Mammary epithelial cell (primary cell): ENCODE results near the gene ATP2A3.

Experiments used
- EZH2 ChIP-seq: IDR thresholded peaks from 2 replicates; pipeline ENCODE4 v1.6.1; 2012; ENCODE audit warnings: low read length, inconsistent platforms, borderline replicate concordance
- TF ChIP-seq, protein P1 (sequence below), 2 donors: IDR thresholded peaks in 1 of 2; conservative IDR thresholded peaks in 1 of 2; 2 replicates each; pipeline ENCODE4 v1.5.1; 2011 to 2012; ENCODE audit warnings: inconsistent platforms in 2 of 2, low read length in 2 of 2, mild to moderate bottlenecking in 2 of 2, control low read depth in 1 of 2, low read depth in 1 of 2; ENCODE audit not compliant: insufficient read depth in 1 of 2; ENCODE audit errors: extremely low read depth in 1 of 2

DNA sequence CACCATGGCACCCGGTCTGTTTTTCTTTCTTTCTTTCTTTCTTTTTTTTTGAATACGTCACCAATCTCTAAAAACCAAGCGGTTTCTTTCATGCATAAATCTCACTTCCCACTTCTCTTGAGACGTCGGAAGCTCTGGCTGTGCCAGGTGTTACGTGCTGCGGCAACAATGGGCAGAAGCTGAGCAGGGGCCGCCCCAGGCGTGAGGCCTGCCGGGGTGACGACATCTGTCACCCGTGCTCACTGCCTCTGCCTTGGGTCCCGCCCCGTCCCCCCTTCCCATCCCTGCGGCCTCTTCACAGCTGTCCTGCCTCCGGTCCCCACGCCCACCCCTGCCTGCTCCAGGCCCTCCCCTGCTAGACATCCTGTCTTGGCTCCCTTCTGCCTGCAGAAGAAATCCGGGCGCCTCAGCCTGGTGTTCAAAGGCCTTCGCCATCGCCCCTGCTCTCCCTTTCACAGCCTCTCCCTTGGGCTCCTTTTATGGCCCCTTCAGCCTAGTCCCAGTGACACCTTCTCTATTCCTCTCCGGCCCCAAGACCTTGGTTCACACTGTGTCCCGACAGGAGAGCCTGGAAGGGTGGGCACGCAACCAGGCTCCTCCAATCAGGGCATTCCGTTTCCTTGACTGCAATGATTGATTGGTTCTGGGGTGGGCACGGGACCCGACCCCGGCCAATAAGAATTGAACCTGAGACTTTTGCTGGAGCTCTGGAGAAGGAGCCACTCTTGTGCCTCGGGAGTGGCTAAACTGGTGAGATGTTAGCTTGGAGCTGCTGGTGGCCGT is 52.8 kb downstream of the ATP2A3 start:
- TF ChIP-seq, protein P1, sequence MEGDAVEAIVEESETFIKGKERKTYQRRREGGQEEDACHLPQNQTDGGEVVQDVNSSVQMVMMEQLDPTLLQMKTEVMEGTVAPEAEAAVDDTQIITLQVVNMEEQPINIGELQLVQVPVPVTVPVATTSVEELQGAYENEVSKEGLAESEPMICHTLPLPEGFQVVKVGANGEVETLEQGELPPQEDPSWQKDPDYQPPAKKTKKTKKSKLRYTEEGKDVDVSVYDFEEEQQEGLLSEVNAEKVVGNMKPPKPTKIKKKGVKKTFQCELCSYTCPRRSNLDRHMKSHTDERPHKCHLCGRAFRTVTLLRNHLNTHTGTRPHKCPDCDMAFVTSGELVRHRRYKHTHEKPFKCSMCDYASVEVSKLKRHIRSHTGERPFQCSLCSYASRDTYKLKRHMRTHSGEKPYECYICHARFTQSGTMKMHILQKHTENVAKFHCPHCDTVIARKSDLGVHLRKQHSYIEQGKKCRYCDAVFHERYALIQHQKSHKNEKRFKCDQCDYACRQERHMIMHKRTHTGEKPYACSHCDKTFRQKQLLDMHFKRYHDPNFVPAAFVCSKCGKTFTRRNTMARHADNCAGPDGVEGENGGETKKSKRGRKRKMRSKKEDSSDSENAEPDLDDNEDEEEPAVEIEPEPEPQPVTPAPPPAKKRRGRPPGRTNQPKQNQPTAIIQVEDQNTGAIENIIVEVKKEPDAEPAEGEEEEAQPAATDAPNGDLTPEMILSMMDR (conservative IDR thresholded peaks at IDR 0.05 in 1 of 2, IDR thresholded peaks at IDR 0.05 in 1 of 2; ENCODE audit: extremely low read depth in 1 of 2, insufficient read depth in 1 of 2, low read depth in 1 of 2, low read length in 2 of 2): no peak
- no peak for TF ChIP-seq EZH2
